K562 (cell line): Measurements from ENCODE around the gene TMC2. TPM values are rescaled to one million over a fixed set of nuclear protein-coding genes. Genes with fewer than 3 reads are reported as not detected.

ENCODE experiments used
- ATAC-seq: fragments of 200-7000 bp; cut with Tn5 transposase; 3 replicates; pipeline ENCODE4 v1.9.1; 2020; ENCODE audit warnings: moderate library complexity
- BruUV-seq: library from RNA; stranded (reverse); fragments of 400-500 nt; replicated peaks from 2 replicates; lab custom pipeline; 2021; lab: Mats Ljungman, UMichigan
- CTCF ChIA-PET: fragments of 300-600 bp; formaldehyde crosslinking; extraction: SDS; loops from one replicate; lab custom pipeline; 2021; ENCODE audit warnings: low intra/inter-chr PET ratio; lab: Yijun Ruan, JAX
- POLR2A ChIA-PET: fragments of 300-600, 350-650 bp; sonication (Branson Sonifier 250); formaldehyde crosslinking; extraction: SDS; loops from one replicate; lab custom pipeline; 2021; ENCODE audit warnings: antibody characterized with exemption, inconsistent platforms; lab: Yijun Ruan, JAX
- DNase-seq, 4 experiments: peaks; one replicate each; pipeline versions ENCODE4 v3.0.0 to v3.0.0-alpha.2; 2011 to 2018; ENCODE audit warnings: low spot score in 3 of 4, mixed read lengths in 3 of 4; ENCODE audit errors: extremely low read depth in 1 of 4
- FAIRE-seq: peaks from 2 replicates; lab custom pipeline; 2011; peaks lifted over from hg19 to GRCh38; lab: Jason Lieb, UNC
- H2AFZ ChIP-seq: 2 replicates; pipeline ENCODE4 v1.6.0; 2011; ENCODE audit warnings: low read depth, low read length, control low read depth, inconsistent platforms
- H3K27ac ChIP-seq: fragments of 200-600 bp; 3 replicates; pipeline ENCODE4 v1.8.0; 2011; ENCODE audit warnings: low read depth, mild to moderate bottlenecking, control low read depth, inconsistent platforms, low read length, moderate library complexity, mixed read lengths; ENCODE audit errors: extremely low read depth
- H3K27me3 ChIP-seq, 2 experiments: fragments of 300-600 bp in 1 of 2; 2 replicates in 1 of 2; 3 replicates in 1 of 2; pipeline versions ENCODE4 v1.6.0 to v1.8.0; 2011; ENCODE audit warnings: inconsistent platforms in 2 of 2, low read length in 2 of 2, mild to moderate bottlenecking in 1 of 2, mixed read lengths in 1 of 2, moderate library complexity in 1 of 2; ENCODE audit not compliant: control insufficient read depth in 2 of 2, insufficient read depth in 2 of 2
- H3K36me3 ChIP-seq: fragments of 300-600 bp; 3 replicates; pipeline ENCODE4 v1.8.0; 2011; ENCODE audit warnings: mild to moderate bottlenecking, low read length, inconsistent platforms; ENCODE audit not compliant: control insufficient read depth, insufficient read depth
- H3K4me1 ChIP-seq, 2 experiments: fragments of 200-600 bp in 1 of 2; replicated peaks in 1 of 2; 2 replicates in 1 of 2; 3 replicates in 1 of 2; pipeline versions ENCODE4 v1.5.1 to v1.8.0; 2011; ENCODE audit warnings: inconsistent platforms in 2 of 2, low read length in 2 of 2, mild to moderate bottlenecking in 1 of 2, mixed read lengths in 1 of 2, moderate library complexity in 1 of 2; ENCODE audit not compliant: control insufficient read depth in 2 of 2, insufficient read depth in 2 of 2
- H3K4me2 ChIP-seq: 2 replicates; pipeline ENCODE4 v1.6.1; 2011; ENCODE audit warnings: low read length, control low read depth, inconsistent platforms, mixed read lengths; ENCODE audit not compliant: insufficient read depth
- H3K4me3 ChIP-seq: fragments of 200-600 bp; sonication (generic), shearing (Covaris generic); 2 replicates; pipeline ENCODE4 v1.5.1; 2016; ENCODE audit warnings: control low read depth, inconsistent platforms
- H3K79me2 ChIP-seq: fragments of 200-600 bp; 3 replicates; pipeline ENCODE4 v1.8.0; 2011; ENCODE audit warnings: low read length, inconsistent platforms; ENCODE audit not compliant: control insufficient read depth, insufficient read depth
- H3K9ac ChIP-seq, 2 experiments: 2 replicates each; pipeline versions ENCODE4 v1.6.0 to v1.6.1; 2011; ENCODE audit warnings: low read depth in 2 of 2, low read length in 2 of 2, control low read depth in 1 of 2, inconsistent platforms in 1 of 2, mild to moderate bottlenecking in 1 of 2, mixed read lengths in 1 of 2; ENCODE audit not compliant: insufficient read depth in 1 of 2
- H3K9me1 ChIP-seq: one replicate; pipeline ENCODE4 v1.6.0; 2011; ENCODE audit warnings: inconsistent platforms, mild to moderate bottlenecking, low read length, moderate library complexity; ENCODE audit not compliant: control insufficient read depth, insufficient read depth
- H3K9me3 ChIP-seq: replicated peaks from 2 replicates; pipeline ENCODE4 v1.5.1; 2011; ENCODE audit warnings: low read depth, low read length, inconsistent platforms; ENCODE audit not compliant: control insufficient read depth, insufficient read depth
- H4K20me1 ChIP-seq: replicated peaks from 2 replicates; pipeline ENCODE4 v1.6.1; 2011; ENCODE audit warnings: low read length, inconsistent platforms, mixed read lengths; ENCODE audit not compliant: control insufficient read depth, insufficient read depth
- CGGBP1 ChIP-seq: fragments of 250-450 bp; sonication (Bioruptor Pico); IDR thresholded peaks from 2 replicates; pipeline ENCODE4 v1.9.0; 2021; ENCODE audit warnings: mild to moderate bottlenecking
- E2F3 ChIP-seq: fragments of 250-450 bp; sonication (Bioruptor Pico); IDR thresholded peaks from 2 replicates; pipeline ENCODE4 v1.4.0; 2020; ENCODE audit warnings: mild to moderate bottlenecking
- HDAC3 ChIP-seq: fragments of 450-650 bp; IDR thresholded peaks from 2 replicates; pipeline ENCODE4 v1.6.1; 2018; ENCODE audit warnings: borderline replicate concordance, mild to moderate bottlenecking, moderate library complexity; ENCODE audit not compliant: partially characterized antibody
- IRF2 ChIP-seq: sonication (generic); formaldehyde crosslinking; IDR thresholded peaks from 2 replicates; pipeline ENCODE4 v1.8.1; 2022; ENCODE audit warnings: mild to moderate bottlenecking, missing genetic modification reagents
- JUN ChIP-seq, 2 experiments: sonication (generic) in 1 of 2; formaldehyde crosslinking in 1 of 2; IDR thresholded peaks; 2 replicates each; pipeline versions ENCODE4 v1.6.1 to v1.8.0; 2012 to 2022; ENCODE audit warnings: borderline replicate concordance in 2 of 2, mild to moderate bottlenecking in 2 of 2, improper control_type of control experiment in 1 of 2, low read depth in 1 of 2, low read length in 1 of 2, missing genetic modification reagents in 1 of 2
- TSHZ1 ChIP-seq: fragments of 250-450 bp; sonication (Bioruptor Pico); IDR thresholded peaks from 2 replicates; pipeline ENCODE4 v1.4.0; 2020; ENCODE audit warnings: mild to moderate bottlenecking, moderate library complexity
- ZBTB34 ChIP-seq: fragments of 250-450 bp; sonication (Bioruptor Pico); IDR thresholded peaks from 2 replicates; pipeline ENCODE4 v1.8.0; 2021; ENCODE audit warnings: mild to moderate bottlenecking, moderate library complexity
- ZBTB9 ChIP-seq: fragments of 450-650 bp; formaldehyde crosslinking; IDR thresholded peaks from 2 replicates; pipeline ENCODE4 v1.4.0; 2020; ENCODE audit warnings: mild to moderate bottlenecking, moderate library complexity
- ZNF311 ChIP-seq: fragments of 250-450 bp; sonication (Bioruptor Pico); IDR thresholded peaks from 2 replicates; pipeline ENCODE4 v1.4.0; 2020; ENCODE audit warnings: mild to moderate bottlenecking, moderate library complexity
- WGBS: fragments of 100-300 bp; shearing (Covaris generic); methylation state at CpG from one replicate; pipeline ENCODE4 v1.1.6; 2016; ENCODE audit warnings: low coverage, mixed read lengths; ENCODE audit not compliant: insufficient coverage; ENCODE audit errors: missing lambda C conversion rate; 5-methylcytosine and 5-hydroxymethylcytosine counted together
- in situ Hi-C: fragments of 300-500 bp; cut with MboI; formaldehyde crosslinking; loops from 4 replicates; pipeline ENCODE4 v1.15.0; 2018; ENCODE audit warnings: inconsistent platforms, mixed read lengths
- intact Hi-C: fragments of 100-400 bp; cut with micrococcal nuclease; formaldehyde crosslinking; loops from 2 replicates; pipeline ENCODE4 v1.14.2; 2022
- polyA plus RNA-seq, 8 experiments: library from polyadenylated mRNA; depleted of rRNA in 4 of 8; stranded (reverse) in 5 of 8; unstranded in 3 of 8; fragments of >200 nt; fragmentation: Nextera tagmentation in 2 of 8; fragmentation: Illumina TruSeq in 1 of 8; extraction: Ambion mirVana in 2 of 8; extraction: Trizol in 1 of 8; gene quantifications; 2 replicates each; pipeline versions ENCODE4 v1.2.1 to v1.2.3, GENCODE V29; 2011 to 2014; ENCODE audit warnings: inconsistent platforms in 1 of 8, missing spikeins in 1 of 8
- total RNA-seq, 7 experiments: library from RNA; depleted of rRNA in 6 of 7; stranded (reverse); fragments of >200 nt in 6 of 7; fragmentation: Illumina TruSeq in 2 of 7; extraction: Trizol in 2 of 7; gene quantifications; 2 replicates each; pipeline versions ENCODE4 v1.2.1 to v1.2.3, GENCODE V29; 2011 to 2021; ENCODE audit warnings: low replicate concordance in 1 of 7

Gene TMC2
- total and polyA plus RNA-seq, 9 of the 15 experiments (the other 6 are each of a cell fraction or from before 2014, with no cell fraction given), result not detected

- WGBS, result 6% methylated on average over 22 of the region's 22 CpGs
- Histone ChIP-seq H3K79me2 (peaks cover 19% of the 10 kb centered on the region), H3K4me2 (peak overlapping the region; percentile 85), H3K9me3 (no peaks in the 10 kb centered on the region), H3K36me3 (no peaks in the 10 kb centered on the region), H3K4me3 (peak overlapping the region; percentile 74), H3K27ac (peak overlapping the region; percentile 94), H3K4me1 (peaks cover 9 to 16% of the 10 kb centered on the region in 2 experiments; a peak in 4 of 5 replicates), H3K27me3 (no peaks in the 10 kb centered on the region), H2AFZ (peak overlapping the region; percentile 100), H3K9ac (peak overlapping the region; percentile 87 to 94), H3K9me1 (no peaks in the 10 kb centered on the region), H4K20me1 (no peaks in the 10 kb centered on the region)
- ChIA-PET POLR2A (interaction anchor here (0.6 to 1.9 kb wide), 8 partner anchors 13 to 145 kb away, joined by 3 to 10 read pairs (median 4); partner anchors contain the start of gene SNRPB), CTCF (no interaction called here)
- FAIRE-seq, result no peak
- peak; percentile 18 to 35 (median 32) for DNase-seq
- TSS peak; percentile 44 for BruUV-seq
- intact Hi-C loops (no loop called here), in situ Hi-C loops (no loop called here)
- peak; percentile 33 for ATAC-seq
- TF ChIP-seq JUN (IDR thresholded peaks at IDR 0.05; ENCODE audit: borderline replicate concordance, low read depth, low read length), result no peak
- no peak for TF ChIP-seq JUN (CRISPR knock-in tag; IDR thresholded peaks at IDR 0.05; ENCODE audit: borderline replicate concordance)
- TF ChIP-seq IRF2 (CRISPR knock-in tag), result no peak
- no peak for TF ChIP-seq ZBTB34 (CRISPR knock-in tag)
- TF ChIP-seq ZNF311 (CRISPR knock-in tag), result no peak
- no peak for TF ChIP-seq ZBTB9
- TF ChIP-seq CGGBP1, result no peak
- TF ChIP-seq E2F3 (CRISPR knock-in tag), result no peak
- no peak for TF ChIP-seq TSHZ1
- no peak for TF ChIP-seq HDAC3
Measured at GRCh38 chr20:2507875-2508630, 28.3 kb upstream of the TMC2 start.
